Pancreas (tissue), 10 donors: ENCODE measurements around the gene SLC44A5. TPM values are rescaled to one million over a fixed set of nuclear protein-coding genes. Genes with fewer than 3 reads are reported as not detected.

Experiments
- ATAC-seq, 4 donors: fragments of 200-7000 bp; cut with Tn5 transposase; one replicate each; pipeline versions ENCODE4 v1.8.0 to v1.9.1; 2020; ENCODE audit warnings: mild to moderate bottlenecking in 4 of 4, moderate library complexity in 4 of 4
- DNase-seq, 6 donors: peaks; one replicate each; pipeline ENCODE4 v3.0.0-alpha.2; 2020
- FAIRE-seq: peaks from 2 replicates; lab custom pipeline; 2012; peaks lifted over from hg19 to GRCh38; lab: Jason Lieb, UNC
- H3K27ac ChIP-seq, 4 donors: fragments of 200-600 bp; sonication (generic); 1 replicate in 3 of 4; 2 replicates in 1 of 4; pipeline versions ENCODE4 v1.5.0 to v1.8.0; 2020
- H3K27me3 ChIP-seq, 4 donors: fragments of 200-600 bp; one replicate each; pipeline ENCODE4 v1.8.0; 2021
- H3K36me3 ChIP-seq, 3 donors: fragments of 200-600 bp; sonication (generic) in 1 of 3; one replicate each; pipeline versions ENCODE4 v1.5.0 to v1.8.0; 2020 to 2021
- H3K4me1 ChIP-seq, 3 donors: fragments of 200-600 bp; one replicate each; pipeline ENCODE4 v1.8.0; 2021
- H3K4me3 ChIP-seq, 4 donors: fragments of 200-600 bp; sonication (generic) in 2 of 4; one replicate each; pipeline versions ENCODE4 v1.5.0 to v1.8.0; 2020 to 2021
- H3K9me3 ChIP-seq, 4 donors: fragments of 200-600 bp; one replicate each; pipeline ENCODE4 v1.8.0; 2021
- CTCF ChIP-seq, 4 donors: fragments of 200-600 bp; sonication (generic) in 3 of 4; IDR thresholded peaks; one replicate each; pipeline versions ENCODE4 v1.5.0 to v1.8.0; 2021; ENCODE audit warnings: antibody characterized with exemption in 4 of 4
- WGBS, 2 donors: extraction: QIAGEN DNeasy Blood & Tissue Kit; methylation state at CpG; one replicate each; pipeline ENCODE4 v1.1.7; 2013; 5-methylcytosine and 5-hydroxymethylcytosine counted together
- intact Hi-C, 3 donors: fragments of 100-400 bp; cut with DNase I; formaldehyde crosslinking; loops; one replicate each; pipeline versions ENCODE4 v1.11.1 to v1.14.2; 2022
- polyA plus RNA-seq, 2 donors: library from polyadenylated mRNA; stranded (reverse); fragments of 200-250 nt; gene quantifications; one replicate each; pipeline ENCODE4 v1.2.3, GENCODE V29; 2013
- total RNA-seq, 6 donors: library from RNA; stranded (reverse); fragmentation: NEBNext Ultra II Directional in 4 of 6; extraction: Animal tissue kit (Norgen Biotek cat#: 25700) in 4 of 6; gene quantifications; one replicate each; pipeline versions ENCODE4 v1.2.1 to v1.2.4, GENCODE V29; 2021 to 2023
- donor health status: healthy with polysubstance abuse.
- donor health status: DM: no; HTN: no; CAD: no; lungs with moderate emphysema.
- donor health status: DM: no; HTN: no; CAD: no.
- donor health status: control.
- donor health status: control.
- donor health status: Bipolar disorder and iron deficiency.
- donor health status: DM: yes; HTN: yes; CAD: no.
- donor health status: DM: no; HTN: no; CAD: no.
- donor health status: DM: no; HTN: no; CAD: no.
- donor health status: DM: yes; HTN: yes; CAD: no.

The SLC44A5 gene
- total and polyA plus RNA-seq, 8 donors: 0.16 to 3.4 (median 1.2) TPM

- Histone ChIP-seq H3K27me3 (no peaks in the 10 kb centered on the region), H3K4me3 (no peak overlapping the region), H3K36me3 (no peaks in the 10 kb centered on the region), H3K4me1 (no peaks in the 10 kb centered on the region), H3K9me3 (no peaks in the 10 kb centered on the region), H3K27ac (no peak overlapping the region)
- ATAC-seq (no peak), FAIRE-seq (no peak), DNase-seq (no peak)
- intact Hi-C loops: no loop called here
- 47 to 64% methylated on average over 1 of the region's 1 CpG for WGBS, 2 donors
- no peak for TF ChIP-seq CTCF (IDR thresholded peaks at IDR 0.05)
Measured at GRCh38 chr1:75316230-75316629, 294.7 kb downstream of the SLC44A5 start.

- no peak for ATAC-seq
- Histone ChIP-seq H3K4me1 (no peaks in the 10 kb centered on the region), H3K27me3 (no peaks in the 10 kb centered on the region), H3K27ac (no peak overlapping the region), H3K4me3 (no peak overlapping the region), H3K9me3 (no peaks in the 10 kb centered on the region), H3K36me3 (no peaks in the 10 kb centered on the region)
- intact Hi-C loops: no loop called here
- no peak for TF ChIP-seq CTCF (IDR thresholded peaks at IDR 0.05)
- DNase-seq: no peak
- WGBS, 2 donors: 90 to 92% methylated on average over 2 of the region's 2 CpGs
- no peak for FAIRE-seq
Measured at GRCh38 chr1:75312620-75313019, 298.3 kb downstream of the SLC44A5 start.

- no peak for FAIRE-seq
- no peak for ATAC-seq
- Histone ChIP-seq H3K9me3 (no peaks in the 10 kb centered on the region), H3K27ac (no peak overlapping the region), H3K4me1 (no peaks in the 10 kb centered on the region), H3K4me3 (no peak overlapping the region), H3K36me3 (no peaks in the 10 kb centered on the region), H3K27me3 (no peaks in the 10 kb centered on the region)
- DNase-seq: no peak
- intact Hi-C loops: no loop called here
- TF ChIP-seq CTCF (IDR thresholded peaks at IDR 0.05): no peak
Measured at GRCh38 chr1:75310067-75310466, 300.8 kb downstream of the SLC44A5 start.

GRCh38 chr1:75308365-75308764, 302.5 kb downstream of the SLC44A5 start:
- no peaks in the 10 kb centered on the region for H3K9me3 ChIP-seq
- no peak overlapping the region for H3K27ac ChIP-seq
- DNase-seq: no peak
- FAIRE-seq: no peak
- H3K36me3 ChIP-seq: no peaks in the 10 kb centered on the region
- no peak for TF ChIP-seq CTCF (IDR thresholded peaks at IDR 0.05)
- H3K27me3 ChIP-seq: no peaks in the 10 kb centered on the region
- 69 to 73% methylated on average over 2 of the region's 2 CpGs for WGBS, 2 donors
- ATAC-seq: no peak
- H3K4me1 ChIP-seq: no peaks in the 10 kb centered on the region
- intact Hi-C loops: no loop called here
- no peak overlapping the region for H3K4me3 ChIP-seq

- Histone ChIP-seq H3K4me3 (no peak overlapping the region), H3K9me3 (no peaks in the 10 kb centered on the region), H3K27me3 (no peaks in the 10 kb centered on the region), H3K27ac (no peak overlapping the region), H3K4me1 (no peaks in the 10 kb centered on the region), H3K36me3 (no peaks in the 10 kb centered on the region)
- intact Hi-C loops: no loop called here
- TF ChIP-seq CTCF (IDR thresholded peaks at IDR 0.05): no peak
- DNase-seq: no peak
- ATAC-seq: no peak
- whole genome bisulfite sequencing, 2 donors: 77 to 81% methylated on average over 2 of the region's 2 CpGs
- no peak for FAIRE-seq
Measured at GRCh38 chr1:75305061-75305460, 305.9 kb downstream of the SLC44A5 start.
